ENCODE results near the gene LPCAT3. TPM values are rescaled to one million over a fixed set of nuclear protein-coding genes. Genes with fewer than 3 reads are reported as not detected.

Gene LPCAT3
- total RNA-seq, 1 donor from 2014 or later: 48.7 TPM

DNA sequence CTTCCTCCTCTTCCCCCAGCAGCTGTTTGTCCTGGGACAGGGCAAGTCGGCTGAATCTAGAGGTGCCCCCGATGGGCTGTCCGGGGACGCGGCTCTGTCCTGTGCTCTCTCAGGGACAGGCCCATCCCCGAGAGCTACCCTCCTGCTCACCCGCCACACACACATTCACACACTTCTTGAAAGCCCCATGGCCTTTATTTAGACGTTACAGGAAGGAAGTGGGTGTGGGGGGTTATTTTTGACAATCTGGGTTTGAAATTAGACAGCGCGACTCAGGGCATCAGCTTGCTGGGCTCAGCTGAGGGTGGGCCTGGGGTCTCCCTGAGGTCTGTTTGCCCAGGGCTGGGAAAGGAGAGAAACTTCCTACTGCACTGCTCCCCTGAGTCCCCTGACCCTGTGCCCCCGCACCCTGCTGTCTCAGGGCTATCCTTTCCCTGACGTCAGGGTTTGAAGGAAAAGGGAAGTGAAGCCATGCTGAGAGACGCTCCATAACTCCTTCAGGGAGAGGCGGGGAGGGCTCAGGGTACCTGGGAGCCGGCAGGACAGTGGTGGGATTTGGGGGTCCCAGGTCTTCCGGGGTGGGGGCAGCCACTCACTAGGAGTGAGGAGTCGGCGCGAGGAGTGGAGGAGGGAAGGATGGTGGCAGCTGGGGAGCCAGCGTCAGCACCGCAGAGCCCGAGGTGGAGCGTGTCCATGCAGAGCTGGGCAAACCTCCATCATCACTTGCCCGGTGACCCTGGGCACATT is 59.0 kb downstream of the LPCAT3 start:
- ATAC-seq (ENCODE audit: poor library complexity): peak; percentile 15
- no peak for DNase-seq
- intact Hi-C loops (cut with DNase I): no loop called here

DNA sequence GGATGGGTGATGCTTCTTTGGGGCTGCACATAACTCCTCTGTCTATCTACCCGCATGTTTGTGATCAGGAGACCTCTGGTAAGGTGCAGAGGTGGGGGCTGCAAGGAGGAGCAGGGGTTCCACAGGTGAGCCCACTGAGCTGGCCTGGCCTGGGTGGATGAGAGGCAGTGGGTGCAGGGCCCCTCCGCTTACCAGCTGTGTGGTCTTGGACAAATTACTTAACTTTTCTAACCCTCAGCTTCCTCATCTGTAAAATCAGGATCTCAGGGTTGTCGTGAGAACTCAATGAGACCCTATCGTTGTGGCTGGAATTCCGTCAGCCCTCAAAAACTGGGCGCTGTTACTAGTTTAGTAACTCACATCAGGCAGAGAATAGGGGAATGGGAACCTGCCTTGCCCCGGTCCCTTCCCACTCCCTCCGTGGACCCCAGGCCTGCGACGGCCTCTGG is 59.6 kb downstream of the LPCAT3 start:
- intact Hi-C loops (cut with DNase I): no loop called here
- DNase-seq (no peak), ATAC-seq (ENCODE audit: poor library complexity) (no peak)

DNA sequence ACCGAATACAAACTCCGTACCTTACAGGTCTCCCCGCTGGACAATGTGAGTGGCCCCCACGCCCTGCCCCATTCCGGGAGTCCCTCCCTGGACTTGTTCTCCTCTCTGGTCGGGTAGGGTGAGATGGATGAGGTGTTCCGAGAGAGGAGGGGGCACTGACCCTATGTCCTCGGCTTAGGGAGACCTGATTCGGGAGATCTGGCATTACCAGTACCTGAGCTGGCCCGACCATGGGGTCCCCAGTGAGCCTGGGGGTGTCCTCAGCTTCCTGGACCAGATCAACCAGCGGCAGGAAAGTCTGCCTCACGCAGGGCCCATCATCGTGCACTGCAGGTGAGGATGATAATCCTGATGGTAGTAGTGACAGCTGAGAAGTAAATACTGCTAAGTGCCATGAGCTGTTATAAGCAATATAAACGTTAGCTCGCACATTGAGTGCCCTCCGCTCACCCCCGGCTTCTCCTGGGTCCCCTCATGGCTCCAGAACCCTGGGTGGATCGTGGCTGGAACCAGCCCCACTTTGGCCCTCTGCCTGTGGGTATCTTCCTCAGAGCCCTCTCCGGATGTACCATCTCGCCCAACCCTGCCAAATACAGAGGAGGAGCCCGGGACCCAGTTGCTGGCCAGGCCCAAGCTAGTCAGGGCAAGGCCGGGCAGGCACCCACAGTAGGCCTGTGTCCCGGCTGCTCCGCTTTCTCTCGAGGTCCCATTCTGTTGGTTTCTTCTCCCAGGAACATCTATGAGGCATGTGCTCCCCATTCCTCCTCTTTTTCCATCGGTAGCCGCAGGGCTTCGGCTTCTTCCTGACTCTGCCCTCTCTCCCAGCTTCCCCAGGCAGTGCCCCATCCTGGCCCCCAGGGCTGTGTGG is 60.3 kb downstream of the LPCAT3 start:
- DNase-seq: peak; percentile 38
- intact Hi-C loops (cut with DNase I): no loop called here
- no peak for ATAC-seq (ENCODE audit: poor library complexity)

DNA sequence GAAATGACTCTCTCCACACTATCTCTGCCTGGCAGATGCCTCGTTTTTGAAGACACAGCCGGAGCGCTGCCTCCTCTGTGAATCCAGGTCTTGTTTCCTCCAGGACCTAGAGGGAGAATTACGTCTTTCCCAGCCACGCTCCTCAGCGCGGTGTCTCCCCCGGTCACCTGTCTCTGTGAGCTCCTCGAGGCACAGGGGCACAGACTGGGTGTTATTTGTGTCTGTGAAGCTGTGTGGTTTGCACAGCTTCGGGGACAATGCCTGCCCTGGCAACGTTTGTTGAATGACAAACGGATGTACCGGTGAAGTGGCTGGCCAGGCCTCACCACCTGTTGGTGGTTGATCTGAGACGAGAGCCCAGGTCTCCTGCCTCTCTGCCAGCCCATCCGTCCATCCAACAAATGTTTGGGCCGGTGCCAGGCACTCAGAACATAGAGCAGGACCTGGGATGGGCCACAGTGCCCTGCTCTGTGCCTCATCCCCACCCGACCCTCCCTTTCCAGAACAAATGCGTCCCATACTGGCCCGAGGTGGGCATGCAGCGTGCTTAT is 61.0 kb downstream of the LPCAT3 start:
- intact Hi-C loops (cut with DNase I): no loop called here
- DNase-seq: peak; percentile 39
- no peak for ATAC-seq (ENCODE audit: poor library complexity)

DNA sequence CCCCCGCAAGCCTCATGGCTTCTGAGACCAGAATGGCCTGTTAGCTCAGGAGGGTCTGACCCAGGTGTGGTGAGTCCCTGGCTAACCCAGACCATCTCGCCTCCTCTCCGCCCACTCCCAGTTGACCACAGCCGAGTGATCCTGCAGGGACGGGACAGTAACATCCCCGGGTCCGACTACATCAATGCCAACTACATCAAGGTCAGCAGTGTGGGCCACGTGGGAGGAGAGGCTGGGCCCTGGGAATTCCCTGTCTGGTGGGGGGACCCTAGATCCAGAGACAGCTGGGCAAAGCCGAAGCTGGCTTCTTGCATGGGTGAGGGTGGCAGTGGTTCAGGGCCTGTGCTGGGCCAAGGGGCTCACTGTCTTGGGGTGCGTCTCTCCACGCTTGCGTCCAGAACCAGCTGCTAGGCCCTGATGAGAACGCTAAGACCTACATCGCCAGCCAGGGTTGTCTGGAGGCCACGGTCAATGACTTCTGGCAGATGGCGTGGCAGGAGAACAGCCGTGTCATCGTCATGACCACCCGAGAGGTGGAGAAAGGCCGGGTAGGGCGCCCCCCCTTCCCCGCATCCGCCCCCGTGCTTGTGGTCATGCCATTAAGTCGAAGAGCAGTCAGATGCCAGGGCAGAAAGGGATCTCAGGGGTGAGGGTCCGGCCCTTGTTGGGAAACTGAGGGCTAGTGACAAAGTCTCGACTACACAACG is 62.1 kb downstream of the LPCAT3 start:
- intact Hi-C loops (cut with DNase I): no loop called here
- DNase-seq (peak; percentile 43), ATAC-seq (ENCODE audit: poor library complexity) (no peak)

DNA sequence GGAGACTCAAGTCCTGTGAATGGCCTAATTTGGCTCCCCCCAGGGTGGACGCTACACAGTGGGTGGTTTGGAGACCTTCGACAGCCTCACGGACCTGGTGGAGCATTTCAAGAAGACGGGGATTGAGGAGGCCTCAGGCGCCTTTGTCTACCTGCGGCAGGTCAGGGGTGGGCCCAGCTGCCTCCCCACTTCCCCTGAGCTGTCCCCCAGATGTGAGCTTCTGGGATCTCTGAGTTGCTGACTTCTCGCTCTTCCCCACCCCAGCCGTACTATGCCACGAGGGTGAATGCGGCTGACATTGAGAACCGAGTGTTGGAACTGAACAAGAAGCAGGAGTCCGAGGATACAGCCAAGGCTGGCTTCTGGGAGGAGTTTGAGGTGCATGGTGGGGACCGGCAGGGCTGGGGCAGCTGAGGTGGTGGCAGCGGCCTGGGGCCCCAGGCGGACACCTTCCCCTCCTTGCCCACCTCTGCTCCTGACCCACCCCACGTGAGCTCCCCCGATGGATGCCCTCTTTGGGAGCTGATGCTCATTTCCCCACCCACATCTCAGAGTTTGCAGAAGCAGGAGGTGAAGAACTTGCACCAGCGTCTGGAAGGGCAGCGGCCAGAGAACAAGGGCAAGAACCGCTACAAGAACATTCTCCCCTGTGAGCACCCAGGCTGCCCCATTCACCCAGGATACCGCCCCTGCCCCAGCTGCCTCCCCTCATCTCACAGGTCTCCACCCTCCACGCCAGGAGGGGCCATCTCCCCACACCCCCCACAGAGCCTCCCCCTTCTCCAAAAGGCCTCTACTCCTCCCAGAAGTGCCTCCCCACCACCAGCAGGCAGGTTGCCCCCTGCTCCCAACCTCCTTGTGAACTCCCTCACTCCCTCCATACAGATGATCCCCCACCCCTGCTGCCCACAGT is 62.9 kb downstream of the LPCAT3 start:
- DNase-seq (no peak), ATAC-seq (ENCODE audit: poor library complexity) (no peak)
- intact Hi-C loops (cut with DNase I): no loop called here

DNA sequence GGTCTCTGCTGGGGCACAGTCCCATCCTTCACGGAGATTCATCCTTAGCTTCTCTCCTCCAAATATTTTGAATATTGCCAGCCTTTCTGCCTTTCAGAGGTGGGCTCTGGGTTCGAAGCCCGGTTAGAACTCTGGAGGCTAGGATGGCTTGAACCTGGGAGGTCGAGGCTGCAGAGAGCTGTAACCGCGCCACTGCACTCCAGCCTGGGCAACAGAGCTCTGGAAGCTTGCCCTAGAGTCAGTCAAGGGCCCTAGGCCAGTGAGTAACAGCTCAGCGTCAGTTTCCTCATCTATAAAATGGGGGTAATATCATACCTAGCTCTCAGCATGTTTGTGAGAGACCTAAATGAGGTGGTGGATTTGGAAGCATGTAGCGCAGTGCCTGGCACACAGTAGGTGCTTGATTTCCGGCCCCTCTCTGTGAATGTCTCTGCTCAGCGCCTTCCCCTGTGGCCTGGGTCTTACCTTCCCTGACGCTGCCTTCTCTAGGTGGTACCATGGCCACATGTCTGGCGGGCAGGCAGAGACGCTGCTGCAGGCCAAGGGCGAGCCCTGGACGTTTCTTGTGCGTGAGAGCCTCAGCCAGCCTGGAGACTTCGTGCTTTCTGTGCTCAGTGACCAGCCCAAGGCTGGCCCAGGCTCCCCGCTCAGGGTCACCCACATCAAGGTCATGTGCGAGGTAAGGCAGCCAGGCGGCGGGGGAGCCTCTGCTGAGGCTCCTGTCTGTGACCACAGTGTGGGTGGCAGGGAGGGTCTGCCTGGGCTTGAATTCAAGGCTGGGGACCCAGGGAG is 63.8 kb downstream of the LPCAT3 start:
- peak; percentile 31 for DNase-seq
- intact Hi-C loops (cut with DNase I): no loop called here
- no peak for ATAC-seq (ENCODE audit: poor library complexity)

DNA sequence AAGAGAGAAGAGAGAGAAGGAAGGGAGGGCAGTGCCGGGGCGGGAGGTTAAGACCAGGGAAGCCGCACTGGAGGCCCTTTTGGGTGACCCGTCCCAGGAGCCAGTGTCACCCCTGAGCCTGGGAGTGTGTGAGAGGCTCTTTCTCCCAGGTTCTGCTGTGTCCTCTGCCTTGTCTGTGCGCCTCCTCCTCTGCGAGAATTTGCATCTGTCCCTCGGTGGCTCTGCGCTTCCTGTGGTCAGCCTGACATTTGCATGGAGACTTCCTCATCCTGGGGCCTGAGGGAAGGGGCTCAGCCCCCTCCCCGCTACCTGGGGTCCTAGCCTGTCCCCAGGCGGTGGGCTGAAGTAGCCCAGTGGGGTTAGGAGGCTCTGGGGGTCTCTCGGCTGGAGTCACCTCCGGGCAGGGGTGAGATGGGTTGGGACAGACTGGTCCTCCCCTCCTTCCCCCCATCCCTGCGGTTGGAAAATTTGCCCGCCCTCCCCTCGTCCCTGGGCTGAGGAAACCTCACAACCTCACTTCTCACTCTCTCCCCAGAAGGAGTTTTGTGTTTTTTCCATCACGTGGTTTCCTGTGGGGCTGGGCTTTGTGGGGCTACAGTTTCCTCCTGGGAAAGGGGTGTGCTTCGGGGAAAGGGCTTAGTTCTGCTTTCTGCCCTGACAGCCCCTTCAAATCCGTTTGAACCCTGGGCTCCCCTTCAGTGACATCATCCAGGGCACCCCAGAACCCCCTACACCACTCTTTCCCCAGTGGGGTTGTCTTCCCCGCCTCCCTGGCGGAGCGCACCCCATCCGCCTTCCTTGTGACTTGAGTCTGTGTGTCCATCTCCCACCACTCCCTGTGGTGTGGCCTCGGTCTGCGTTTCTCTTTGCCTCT is 64.6 kb downstream of the LPCAT3 start:
- ATAC-seq (ENCODE audit: poor library complexity) (peak; percentile 58), DNase-seq (peak; percentile 74)
- intact Hi-C loops (cut with DNase I): no loop called here

DNA sequence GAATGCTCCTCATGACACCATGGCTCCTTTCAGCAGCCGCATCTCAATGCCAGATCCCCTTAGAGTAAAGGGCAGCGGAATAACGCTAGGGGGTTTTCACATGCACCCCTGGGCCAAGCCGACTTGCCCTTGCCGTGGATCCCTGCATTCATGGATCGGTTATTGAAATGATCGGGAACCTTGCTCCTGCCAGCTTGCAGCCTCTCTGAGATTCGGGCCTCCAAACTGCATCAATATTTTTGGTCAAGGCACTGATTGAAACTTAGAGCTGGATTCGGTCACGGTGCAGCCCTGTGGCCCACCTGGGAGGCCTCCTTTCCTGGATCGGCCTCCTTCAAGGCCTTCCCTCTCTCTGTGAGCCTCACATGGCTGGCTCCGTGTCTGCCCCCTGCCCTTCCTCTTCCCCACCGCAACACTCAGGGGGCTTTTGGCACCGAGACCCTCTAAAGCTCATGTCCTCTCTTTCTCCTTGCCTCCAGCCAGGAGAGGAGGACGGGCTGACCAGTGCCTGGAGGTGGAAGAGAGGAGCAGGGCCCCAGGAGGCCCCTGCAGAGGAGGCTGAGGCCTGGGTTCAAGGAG is 65.3 kb downstream of the LPCAT3 start:
- DNase-seq: peak; percentile 35
- intact Hi-C loops (cut with DNase I): no loop called here
- ATAC-seq (ENCODE audit: poor library complexity): no peak

DNA sequence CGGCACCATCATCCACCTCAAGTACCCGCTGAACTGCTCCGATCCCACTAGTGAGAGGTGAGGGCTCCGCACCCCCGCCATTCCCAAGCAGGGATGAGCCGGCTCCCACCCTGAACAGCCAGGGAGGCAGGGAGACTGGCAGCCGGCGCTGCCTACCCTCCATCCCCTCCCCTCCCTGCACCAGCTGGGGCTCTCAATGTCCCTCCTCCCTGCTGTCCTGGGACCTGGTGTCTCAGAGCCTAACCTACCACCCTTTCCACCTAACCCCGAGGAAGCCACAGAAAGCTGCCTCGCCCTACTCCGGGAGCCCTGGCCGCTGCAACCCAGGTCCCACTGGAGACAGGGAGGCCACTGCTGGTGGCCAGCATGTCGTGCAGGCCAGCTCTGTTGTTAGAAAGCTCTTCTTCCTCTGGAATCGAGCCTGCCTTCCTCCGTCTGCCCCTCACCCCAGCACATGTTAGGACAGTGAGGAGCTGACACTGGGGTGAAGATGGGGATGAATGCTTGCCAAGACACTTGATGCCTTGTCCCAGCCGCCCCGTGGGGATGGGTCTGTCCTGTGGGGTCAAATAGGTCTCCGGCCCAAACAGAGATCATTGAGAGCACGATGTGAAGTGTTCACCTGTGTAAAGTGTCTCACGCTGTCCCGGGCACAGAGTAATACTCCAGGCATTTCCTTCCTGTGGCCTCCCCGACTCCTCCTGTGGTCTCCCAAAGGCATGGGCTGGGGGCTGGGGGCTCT is 66.0 kb downstream of the LPCAT3 start:
- intact Hi-C loops (cut with DNase I): no loop called here
- DNase-seq (peak; percentile 26), ATAC-seq (ENCODE audit: poor library complexity) (no peak)

DNA sequence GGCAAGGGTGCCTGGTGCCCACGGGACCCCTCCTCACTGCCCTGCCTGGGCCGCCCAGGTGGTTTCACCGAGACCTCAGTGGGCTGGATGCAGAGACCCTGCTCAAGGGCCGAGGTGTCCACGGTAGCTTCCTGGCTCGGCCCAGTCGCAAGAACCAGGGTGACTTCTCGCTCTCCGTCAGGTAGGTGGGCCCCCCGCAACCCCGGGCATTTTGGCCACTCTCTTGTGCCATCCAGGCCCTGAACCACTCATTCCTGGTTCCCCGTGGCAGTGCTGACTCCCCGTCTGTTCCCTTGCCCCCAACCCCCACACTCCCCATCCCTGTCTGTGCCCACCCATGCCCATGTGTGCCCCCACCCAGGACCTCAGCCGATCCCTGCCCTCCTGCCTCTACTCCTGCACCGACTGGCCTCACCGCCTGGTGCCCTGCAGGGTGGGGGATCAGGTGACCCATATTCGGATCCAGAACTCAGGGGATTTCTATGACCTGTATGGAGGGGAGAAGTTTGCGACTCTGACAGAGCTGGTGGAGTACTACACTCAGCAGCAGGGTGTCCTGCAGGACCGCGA is 66.6 kb downstream of the LPCAT3 start:
- ATAC-seq (ENCODE audit: poor library complexity) (no peak), DNase-seq (no peak)
- intact Hi-C loops (cut with DNase I): no loop called here

DNA sequence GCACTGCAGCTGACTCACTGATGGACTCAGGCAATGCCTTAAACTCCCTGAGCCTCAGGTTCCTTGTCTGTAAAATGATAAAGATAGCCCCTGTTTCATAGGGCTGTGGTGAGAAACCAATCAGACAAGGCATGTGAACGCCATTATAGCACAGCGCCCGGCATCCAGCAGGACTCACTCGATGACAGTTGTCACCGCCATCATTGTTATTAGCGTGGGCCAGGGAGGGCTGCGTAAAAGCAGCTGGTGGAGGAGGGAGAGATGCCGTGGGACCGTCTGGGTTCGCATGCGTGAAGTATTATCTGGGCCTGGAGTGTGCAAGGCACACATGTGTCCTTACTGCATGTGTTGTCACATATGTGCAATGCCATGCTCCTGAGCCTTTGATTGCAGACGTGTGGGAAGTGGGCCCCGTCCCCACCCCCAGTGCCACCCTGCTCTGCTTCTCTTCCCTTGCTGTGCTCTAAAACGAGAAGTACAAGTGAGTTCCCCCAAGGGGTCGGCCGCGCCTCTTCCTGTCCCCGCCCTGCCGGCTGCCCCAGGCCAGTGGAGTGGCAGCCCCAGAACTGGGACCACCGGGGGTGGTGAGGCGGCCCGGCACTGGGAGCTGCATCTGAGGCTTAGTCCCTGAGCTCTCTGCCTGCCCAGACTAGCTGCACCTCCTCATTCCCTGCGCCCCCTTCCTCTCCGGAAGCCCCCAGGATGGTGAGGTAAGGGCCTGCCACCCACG is 67.3 kb downstream of the LPCAT3 start, which contains the start of gene PTPN6:
Gene PTPN6, plus strand, starts transcription at position 546 of the 730 bp plus-strand sequence. Its CDS starts 157 bp downstream, at position 703.
- DNase-seq (peak; percentile 86), ATAC-seq (ENCODE audit: poor library complexity) (peak; percentile 61)
- intact Hi-C loops (cut with DNase I): no loop called here

DNA sequence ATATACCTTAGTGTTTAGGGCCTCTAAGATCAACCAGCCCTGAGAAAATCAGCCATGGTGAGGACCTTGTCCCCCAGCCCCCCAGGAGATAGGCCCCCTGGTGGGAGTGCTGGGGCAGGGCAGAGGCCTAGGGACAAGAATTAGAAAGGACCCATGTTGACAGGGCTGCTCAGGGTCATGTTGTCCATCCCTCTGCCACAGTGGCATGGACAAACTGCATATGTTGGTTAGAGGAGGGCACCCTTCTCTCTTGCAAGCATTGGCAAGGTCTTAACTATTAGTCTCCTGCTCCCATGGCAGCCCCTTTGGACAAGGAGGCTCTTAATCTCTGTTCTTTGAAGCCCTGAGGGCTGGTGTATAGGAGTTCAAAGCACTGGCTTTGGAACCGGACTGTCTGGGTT is 67.9 kb downstream of the LPCAT3 start:
- intact Hi-C loops (cut with DNase I): no loop called here
- DNase-seq (no peak), ATAC-seq (ENCODE audit: poor library complexity) (no peak)

DNA sequence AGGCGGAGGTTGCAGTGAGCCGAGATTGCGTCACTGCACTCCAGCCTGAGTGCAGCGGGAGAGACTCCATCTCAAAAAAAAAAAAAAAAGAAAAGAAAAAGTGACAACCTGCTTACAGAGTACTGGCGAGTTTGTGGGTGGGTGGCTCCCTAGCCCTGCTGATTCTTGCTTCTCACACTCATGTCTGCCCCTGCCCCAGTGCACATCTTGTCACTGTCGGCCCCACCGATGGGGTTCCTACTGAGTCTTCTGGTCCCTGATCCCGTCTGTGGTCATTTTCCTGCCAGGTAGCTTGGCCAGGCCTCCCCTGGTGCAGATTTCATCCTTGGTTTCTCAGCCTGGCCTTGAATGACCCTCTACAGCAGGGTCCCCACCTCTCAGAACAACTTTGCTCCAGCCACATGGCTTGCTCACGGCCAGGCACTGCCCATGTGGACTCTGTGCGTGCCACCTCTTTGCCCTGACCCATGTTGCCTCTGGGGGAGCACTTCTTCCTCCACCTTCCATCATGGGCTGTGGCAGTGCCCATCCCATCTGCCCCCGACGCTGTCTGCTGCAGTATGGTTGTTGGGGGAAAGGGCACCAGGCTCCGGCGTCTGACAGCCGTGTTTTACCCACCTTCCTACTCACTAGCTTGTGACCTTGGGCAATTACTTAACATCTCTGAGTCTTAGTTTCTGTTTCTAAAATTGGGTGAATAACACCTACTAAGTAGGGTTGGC is 69.2 kb downstream of the LPCAT3 start:
- intact Hi-C loops (cut with DNase I): loop anchor here (10.0 kb wide), 1 partner anchor 166 kb away; no protein-coding TSS in a partner anchor
- peak; percentile 34 for DNase-seq
- ATAC-seq (ENCODE audit: poor library complexity): no peak

Measured in Right ventricle myocardium superior (tissue), 1 donor.